ENCODE measurements around the gene ITGB1BP1.

The ITGB1BP1 gene

GRCh38 chr2:9366026-9366425, 57.3 kb downstream of the ITGB1BP1 start:
- Histone ChIP-seq H3K27me3 (ENCODE audit: insufficient read depth, poor library complexity, severe bottlenecking) (peaks cover 4% of the 10 kb centered on the region), H3K27ac (replicated peaks) (no peak overlapping the region), H3K4me3 (replicated peaks; ENCODE audit: insufficient read depth, low read length) (no peak overlapping the region)
- TF ChIP-seq GABPA (IDR thresholded peaks at IDR 0.05; ENCODE audit: low read depth) (no peak), POLR2AphosphoS5 (IDR thresholded peaks at IDR 0.05; ENCODE audit: low read depth) (no peak), SPI1 (IDR thresholded peaks at IDR 0.05; ENCODE audit: borderline replicate concordance, low read depth) (no peak), REST (IDR thresholded peaks at IDR 0.05; ENCODE audit: insufficient replicate concordance, low read depth) (no peak), CTCF (IDR thresholded peaks at IDR 0.05; ENCODE audit: insufficient read depth, low read length) (no peak)
- no peak for DNase-seq (ENCODE audit: low read depth in 1 of 2, low spot score in 1 of 2)

GRCh38 chr2:9365498-9366019, 57.8 kb downstream of the ITGB1BP1 start:
- DNase-seq (ENCODE audit: low read depth in 1 of 2, low spot score in 1 of 2) = no peak
- Histone ChIP-seq H3K27ac (replicated peaks) (no peak overlapping the region), H3K4me3 (replicated peaks; ENCODE audit: insufficient read depth, low read length) (no peak overlapping the region), H3K27me3 (ENCODE audit: insufficient read depth, poor library complexity, severe bottlenecking) (peaks cover 4% of the 10 kb centered on the region)
- TF ChIP-seq POLR2AphosphoS5 (IDR thresholded peaks at IDR 0.05; ENCODE audit: low read depth) (no peak), SPI1 (IDR thresholded peaks at IDR 0.05; ENCODE audit: borderline replicate concordance, low read depth) (no peak), REST (IDR thresholded peaks at IDR 0.05; ENCODE audit: insufficient replicate concordance, low read depth) (no peak), CTCF (IDR thresholded peaks at IDR 0.05; ENCODE audit: insufficient read depth, low read length) (no peak), GABPA (IDR thresholded peaks at IDR 0.05; ENCODE audit: low read depth) (no peak)

GRCh38 chr2:9364791-9365497, 58.4 kb downstream of the ITGB1BP1 start:
- Histone ChIP-seq H3K27ac (replicated peaks) (no peak overlapping the region), H3K27me3 (ENCODE audit: insufficient read depth, poor library complexity, severe bottlenecking) (peaks cover 4% of the 10 kb centered on the region), H3K4me3 (replicated peaks; ENCODE audit: insufficient read depth, low read length) (no peak overlapping the region)
- no peak for TF ChIP-seq REST (IDR thresholded peaks at IDR 0.05; ENCODE audit: insufficient replicate concordance, low read depth)
- no peak for TF ChIP-seq POLR2AphosphoS5 (IDR thresholded peaks at IDR 0.05; ENCODE audit: low read depth)
- TF ChIP-seq SPI1 (IDR thresholded peaks at IDR 0.05; ENCODE audit: borderline replicate concordance, low read depth) = no peak
- TF ChIP-seq GABPA (IDR thresholded peaks at IDR 0.05; ENCODE audit: low read depth) = no peak
- TF ChIP-seq CTCF (IDR thresholded peaks at IDR 0.05; ENCODE audit: insufficient read depth, low read length) = no peak
- DNase-seq (ENCODE audit: low read depth in 1 of 2, low spot score in 1 of 2) = no peak

Measured in HL-60 (cell line).